ENCODE data around the gene DDA1. TPM values are rescaled to one million over a fixed set of nuclear protein-coding genes. Genes with fewer than 3 reads are reported as not detected.
A peak's percentile ranks its signal among the peaks of the same experiment; 100 is the strongest.
"Not testable (repeated sequence)": the region's sequence is repeated elsewhere in the genome, so short reads cannot be mapped to it uniquely, and the experiment has no call there.

The DDA1 gene
- total RNA-seq, 1 donor from 2014 or later = 38.7 TPM

DNA sequence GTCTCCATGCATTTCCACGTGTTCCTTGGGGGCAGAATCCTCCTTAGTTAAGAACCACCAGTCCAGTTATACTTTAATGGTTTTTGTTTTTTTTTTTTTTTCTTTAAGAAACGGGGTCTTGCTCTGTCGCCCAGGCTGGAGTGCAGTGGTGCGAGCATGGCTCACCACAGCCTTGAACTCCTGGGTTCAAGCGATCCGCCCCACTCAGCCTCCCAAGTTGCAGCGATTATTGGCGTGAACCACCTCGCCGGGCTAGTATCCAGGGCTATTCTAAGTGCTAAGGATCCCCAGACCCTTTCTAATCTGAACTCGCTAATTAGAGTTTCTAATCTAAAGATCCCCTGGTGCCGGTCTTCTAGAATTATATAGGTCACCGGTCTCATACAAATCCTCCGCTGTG, 15.8 kb upstream of the DDA1 start:
- H3K36me3 Mint-ChIP-seq = peaks cover 3% of the 10 kb centered on the region
- TF ChIP-seq, protein P1, sequence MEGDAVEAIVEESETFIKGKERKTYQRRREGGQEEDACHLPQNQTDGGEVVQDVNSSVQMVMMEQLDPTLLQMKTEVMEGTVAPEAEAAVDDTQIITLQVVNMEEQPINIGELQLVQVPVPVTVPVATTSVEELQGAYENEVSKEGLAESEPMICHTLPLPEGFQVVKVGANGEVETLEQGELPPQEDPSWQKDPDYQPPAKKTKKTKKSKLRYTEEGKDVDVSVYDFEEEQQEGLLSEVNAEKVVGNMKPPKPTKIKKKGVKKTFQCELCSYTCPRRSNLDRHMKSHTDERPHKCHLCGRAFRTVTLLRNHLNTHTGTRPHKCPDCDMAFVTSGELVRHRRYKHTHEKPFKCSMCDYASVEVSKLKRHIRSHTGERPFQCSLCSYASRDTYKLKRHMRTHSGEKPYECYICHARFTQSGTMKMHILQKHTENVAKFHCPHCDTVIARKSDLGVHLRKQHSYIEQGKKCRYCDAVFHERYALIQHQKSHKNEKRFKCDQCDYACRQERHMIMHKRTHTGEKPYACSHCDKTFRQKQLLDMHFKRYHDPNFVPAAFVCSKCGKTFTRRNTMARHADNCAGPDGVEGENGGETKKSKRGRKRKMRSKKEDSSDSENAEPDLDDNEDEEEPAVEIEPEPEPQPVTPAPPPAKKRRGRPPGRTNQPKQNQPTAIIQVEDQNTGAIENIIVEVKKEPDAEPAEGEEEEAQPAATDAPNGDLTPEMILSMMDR (conservative IDR thresholded peaks at IDR 0.05) = no peak
- no peak for DNase-seq (ENCODE audit: extremely low spot score, unreplicated experiment)
- no peaks in the 10 kb centered on the region for H3K9me3 Mint-ChIP-seq
- H3K27me3 Mint-ChIP-seq = no peaks in the 10 kb centered on the region
- H3K4me1 Mint-ChIP-seq (ENCODE audit: unreplicated experiment) = peaks cover 4% of the 10 kb centered on the region
- H3K4me3 Mint-ChIP-seq = no peak overlapping the region
- H3K27ac Mint-ChIP-seq = no peak overlapping the region

DNA sequence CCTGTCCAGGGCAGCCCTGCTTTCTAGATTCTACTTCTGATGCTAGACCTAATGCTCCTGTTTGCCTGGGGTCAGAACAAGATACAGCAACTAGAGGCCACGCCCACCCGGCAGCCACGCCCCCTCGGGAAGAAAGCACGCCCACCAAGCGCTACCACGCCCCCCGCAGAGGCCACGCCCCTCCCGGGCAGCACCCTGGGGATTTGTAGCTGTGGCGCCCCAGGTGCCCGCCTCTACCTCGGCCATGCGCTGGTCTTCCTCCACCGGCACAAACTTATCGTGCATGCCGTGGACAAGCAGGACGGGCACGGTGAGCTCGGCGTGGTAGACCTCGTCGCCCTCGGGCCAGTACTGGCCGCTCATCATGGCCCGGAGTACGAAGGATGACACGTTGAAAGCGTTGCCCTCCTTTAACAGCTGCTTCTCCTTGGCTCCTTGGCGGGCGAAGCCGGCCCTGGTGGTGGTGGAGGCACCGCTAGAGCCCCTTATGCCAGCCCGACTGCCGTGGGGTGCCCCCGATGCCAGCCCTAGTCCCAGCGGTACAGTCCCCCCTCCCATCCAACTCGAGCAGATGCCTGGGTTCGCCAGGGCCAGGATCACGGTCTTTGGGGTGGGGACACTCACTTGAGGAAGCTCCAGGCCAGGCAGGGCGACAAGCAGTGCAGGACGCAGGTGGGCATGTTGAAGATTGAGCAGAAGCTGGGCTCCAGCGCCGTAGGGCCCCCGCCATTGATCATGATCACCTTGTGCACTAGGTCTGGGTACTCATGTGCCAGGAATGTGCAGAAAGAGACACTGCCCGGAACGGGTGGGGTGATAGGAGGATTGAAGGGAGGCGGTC, 15.1 kb upstream of the DDA1 start:
- H3K4me1 Mint-ChIP-seq (ENCODE audit: unreplicated experiment) = peaks cover 4% of the 10 kb centered on the region
- TF ChIP-seq, protein P1 (conservative IDR thresholded peaks at IDR 0.05) = no peak
- no peaks in the 10 kb centered on the region for H3K9me3 Mint-ChIP-seq
- H3K27me3 Mint-ChIP-seq = no peaks in the 10 kb centered on the region
- no peak overlapping the region for H3K27ac Mint-ChIP-seq
- H3K36me3 Mint-ChIP-seq = peaks cover 3% of the 10 kb centered on the region
- no peak for DNase-seq (ENCODE audit: extremely low spot score, unreplicated experiment)
- H3K4me3 Mint-ChIP-seq = no peak overlapping the region

GRCh38 chr19:17295551-17295950, 13.8 kb upstream of the DDA1 start:
- H3K36me3 Mint-ChIP-seq; H3K4me3 Mint-ChIP-seq; H3K9me3 Mint-ChIP-seq; H3K4me1 Mint-ChIP-seq (ENCODE audit: unreplicated experiment); H3K27me3 Mint-ChIP-seq; H3K27ac Mint-ChIP-seq; DNase-seq (ENCODE audit: extremely low spot score, unreplicated experiment): not testable (repeated sequence)

DNA sequence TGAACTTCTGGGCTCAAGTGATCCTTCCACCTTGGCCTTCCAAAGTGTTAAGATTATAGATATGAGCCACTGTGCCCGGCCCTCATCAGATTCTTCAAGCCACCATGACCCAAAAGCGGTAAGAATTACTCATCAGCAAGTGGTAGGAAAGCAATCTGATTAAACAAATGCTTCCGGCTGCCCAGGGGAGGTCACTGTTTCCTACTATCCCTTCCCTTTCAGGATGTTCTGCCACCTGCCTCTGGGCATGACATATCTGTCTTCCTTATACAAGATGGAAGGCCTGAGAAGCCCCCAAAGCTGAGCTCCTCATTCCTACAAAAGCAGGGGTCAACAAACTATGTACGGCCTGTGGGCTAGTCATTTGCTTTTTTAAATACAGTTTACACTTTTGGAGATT, 13.1 kb upstream of the DDA1 start:
- TF ChIP-seq, protein P1 (conservative IDR thresholded peaks at IDR 0.05) = no peak
- Mint-ChIP-seq H3K9me3 (no peaks in the 10 kb centered on the region), H3K27me3 (no peaks in the 10 kb centered on the region), H3K36me3 (peaks cover 3% of the 10 kb centered on the region), H3K27ac (no peak overlapping the region), H3K4me3 (no peak overlapping the region), H3K4me1 (ENCODE audit: unreplicated experiment) (peaks cover 4% of the 10 kb centered on the region)
- DNase-seq (ENCODE audit: extremely low spot score, unreplicated experiment) = no peak

DNA sequence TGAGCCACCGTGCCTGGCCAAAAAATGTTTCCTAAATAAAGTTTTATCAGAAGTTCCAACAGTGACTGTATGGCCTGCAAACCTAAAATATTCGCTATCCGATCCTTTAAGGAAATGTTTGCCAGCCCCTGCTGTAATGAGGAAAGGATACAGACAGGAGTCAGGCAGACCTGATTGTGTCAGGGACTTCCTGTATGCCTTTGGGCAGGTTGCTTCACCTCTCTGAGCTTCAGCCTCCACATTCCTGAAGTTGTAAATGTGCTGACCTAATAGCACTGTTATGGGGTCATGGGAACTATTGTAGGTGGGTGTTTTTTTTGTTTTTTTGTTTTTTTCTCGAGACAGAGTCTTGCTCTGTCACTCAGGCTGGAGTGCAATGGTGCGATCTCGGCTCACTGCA, 12.4 kb upstream of the DDA1 start:
- Mint-ChIP-seq H3K4me1 (ENCODE audit: unreplicated experiment) (peaks cover 4% of the 10 kb centered on the region), H3K27ac (no peak overlapping the region), H3K27me3 (no peaks in the 10 kb centered on the region), H3K9me3 (no peaks in the 10 kb centered on the region), H3K36me3 (peaks cover 3% of the 10 kb centered on the region), H3K4me3 (no peak overlapping the region)
- TF ChIP-seq, protein P1 (conservative IDR thresholded peaks at IDR 0.05) = no peak
- DNase-seq (ENCODE audit: extremely low spot score, unreplicated experiment) = no peak

DNA sequence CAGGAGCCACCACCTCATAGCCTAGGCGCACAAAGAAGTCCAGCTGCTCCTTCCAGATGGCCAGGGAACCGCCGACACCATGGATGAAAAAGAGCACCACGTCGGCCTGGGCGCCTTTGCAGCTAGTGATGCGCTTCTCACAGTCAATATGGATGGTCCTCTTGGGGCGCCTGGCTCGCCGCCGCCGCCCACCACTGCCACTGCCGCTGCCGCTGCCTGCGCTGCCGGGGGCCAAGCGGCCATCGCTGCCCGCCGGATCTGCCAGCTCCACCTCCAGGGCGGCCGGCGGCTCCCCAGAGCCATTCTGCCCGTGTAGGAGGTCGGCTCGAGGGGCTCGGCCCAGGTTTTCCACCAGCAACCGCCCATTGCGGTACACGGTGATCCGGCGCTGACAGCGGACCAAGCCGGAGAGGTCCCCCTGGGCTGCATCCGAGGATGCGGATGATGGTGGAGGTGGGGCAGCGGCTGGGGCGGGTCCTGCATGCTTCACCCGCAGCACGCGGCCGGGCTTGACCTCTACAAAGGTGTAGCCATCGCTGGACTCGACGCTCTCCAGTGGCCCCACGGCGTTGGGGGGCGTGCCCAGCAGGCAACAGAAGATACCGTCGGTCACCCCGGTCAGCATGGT, 8.3 kb upstream of the DDA1 start:
- no peak overlapping the region for H3K4me3 Mint-ChIP-seq
- no peak overlapping the region for H3K27ac Mint-ChIP-seq
- TF ChIP-seq, protein P1 (conservative IDR thresholded peaks at IDR 0.05) = no peak
- peaks cover 10% of the 10 kb centered on the region for H3K4me1 Mint-ChIP-seq (ENCODE audit: unreplicated experiment)
- H3K27me3 Mint-ChIP-seq = no peaks in the 10 kb centered on the region
- DNase-seq (ENCODE audit: extremely low spot score, unreplicated experiment) = peak; percentile 66
- H3K9me3 Mint-ChIP-seq = no peaks in the 10 kb centered on the region
- H3K36me3 Mint-ChIP-seq = peaks cover 3% of the 10 kb centered on the region

Data from type B pancreatic cell (in vitro differentiated cells).